HG03045 (cell line): ENCODE data around the gene ZFR2.
"Not testable (repeated sequence)": the region's sequence is repeated elsewhere in the genome, so short reads cannot be mapped to it uniquely, and the experiment has no call there.

Experiments
- ATAC-seq: cut with Tn5 transposase; IDR thresholded peaks from one replicate; pipeline ENCODE4 v1.9.1; 2021; ENCODE audit warnings: mild to moderate bottlenecking, moderate library complexity; ENCODE audit not compliant: unreplicated experiment

ZFR2 gene

DNA sequence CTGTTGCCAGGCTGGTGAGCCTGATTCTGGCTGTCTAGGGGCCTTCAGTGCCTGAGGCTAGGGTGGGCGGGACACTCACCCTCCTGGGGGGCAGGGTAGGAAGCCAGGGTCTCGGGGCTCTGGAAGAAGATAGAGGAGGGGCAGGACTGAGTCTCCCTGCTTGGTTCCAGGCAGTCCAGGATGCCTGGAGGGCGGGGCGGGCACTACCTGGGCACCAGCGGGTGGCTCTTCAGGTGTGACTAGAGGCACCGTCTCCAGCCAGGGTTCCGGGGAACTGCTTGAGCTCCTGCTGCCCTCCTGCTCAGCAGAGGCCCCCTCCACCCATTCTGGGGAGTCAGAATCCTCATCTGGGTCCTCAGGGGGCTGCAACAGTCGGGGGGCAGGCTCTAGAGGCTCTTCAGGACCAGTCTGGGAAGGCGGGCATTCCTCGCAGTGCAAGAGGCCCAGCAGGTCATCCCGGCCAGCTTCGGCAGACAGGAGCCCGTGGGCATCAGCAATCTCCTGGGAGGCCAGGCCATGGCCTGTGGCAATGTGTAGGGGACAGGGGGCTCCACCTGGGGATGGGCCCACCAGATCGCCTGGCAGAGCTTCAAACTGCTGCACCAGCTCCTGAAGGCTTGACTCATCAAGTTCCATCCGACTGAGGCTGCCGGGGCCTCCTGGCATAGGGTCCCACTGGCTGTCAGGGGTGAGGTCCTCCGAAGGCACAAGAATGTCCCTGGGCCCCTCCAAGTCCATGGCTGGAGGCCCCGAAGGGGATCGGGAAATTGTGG is 109.2 kb downstream of the ZFR2 start:
- ATAC-seq = no peak

DNA sequence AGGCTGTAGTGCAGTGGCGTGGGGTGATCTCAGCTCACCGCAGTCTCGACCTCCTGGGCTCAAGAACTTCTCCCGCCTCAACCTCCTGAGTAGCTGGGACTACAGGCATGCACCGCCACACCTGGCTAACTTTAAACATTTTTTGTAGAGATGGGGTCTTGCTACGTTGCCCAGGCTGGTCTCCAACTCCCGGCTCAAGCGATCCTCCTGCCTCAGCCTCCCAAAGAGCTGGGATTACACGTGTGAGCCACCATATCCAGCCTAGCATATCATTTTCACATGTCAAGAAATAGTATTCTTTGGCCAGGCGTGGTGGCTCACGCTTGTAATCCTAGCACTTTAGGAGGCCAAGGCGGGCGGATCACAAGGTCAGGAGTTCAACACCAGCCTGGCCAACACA is 110.5 kb downstream of the ZFR2 start:
- not testable (repeated sequence) for ATAC-seq

DNA sequence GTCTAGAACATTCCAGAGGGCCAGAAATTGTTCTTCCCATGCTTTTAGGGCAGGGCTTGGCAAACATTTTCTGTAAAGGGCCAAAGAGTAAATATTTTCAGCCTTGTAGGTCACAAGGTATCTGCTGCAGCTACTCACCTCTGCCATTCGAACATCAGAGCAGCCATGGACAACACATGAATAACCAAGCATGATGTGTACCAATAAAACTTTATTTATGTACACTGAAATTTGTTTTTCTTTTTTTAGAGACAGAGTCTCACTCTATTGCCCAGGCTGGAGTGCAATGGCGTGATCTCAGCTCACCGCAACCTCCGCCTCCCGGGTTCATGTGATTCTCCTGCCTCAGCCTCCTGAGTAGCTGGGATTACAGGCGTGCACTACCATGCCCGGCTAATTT is 111.1 kb downstream of the ZFR2 start:
- ATAC-seq = not testable (repeated sequence)
